Brain microvascular endothelial cell (primary cell): Measurements from ENCODE around the gene HCFC1R1.
A peak's percentile ranks its signal among the peaks of the same experiment; 100 is the strongest.

Source experiments
- DNase-seq: peaks from one replicate; pipeline ENCODE4 v3.0.0-alpha.2; 2020
- H3K27ac ChIP-seq: fragments of 250-450 bp; sonication (Bioruptor Pico); 2 replicates; pipeline ENCODE4 v1.5.1; 2020; ENCODE audit warnings: mild to moderate bottlenecking, moderate library complexity
- H3K27me3 ChIP-seq: fragments of 250-450 bp; sonication (Bioruptor Pico); replicated peaks from 2 replicates; pipeline ENCODE4 v1.5.1; 2020; ENCODE audit warnings: mild to moderate bottlenecking
- H3K36me3 ChIP-seq: fragments of 250-450 bp; sonication (Bioruptor Pico); replicated peaks from 2 replicates; pipeline ENCODE4 v1.5.1; 2020; ENCODE audit warnings: mild to moderate bottlenecking
- H3K4me3 ChIP-seq: 2 replicates; pipeline ENCODE4 v1.5.1; 2011; ENCODE audit warnings: low read depth, mild to moderate bottlenecking, control low read depth, low read length, moderate library complexity
- in situ Hi-C: cut with HindIII; loops from 2 replicates; pipeline ENCODE4 v1.10.0; 2017; ENCODE audit warnings: low sequenced_read_pairs, low pct_ligation_motif_present
- TF ChIP-seq, protein P1 (sequence below): IDR thresholded peaks from 2 replicates; pipeline ENCODE4 v1.5.1; 2011; ENCODE audit warnings: low read depth, mild to moderate bottlenecking, moderate library complexity, low read length, control low read depth, inconsistent platforms; ENCODE audit errors: missing control alignments

Gene HCFC1R1

DNA sequence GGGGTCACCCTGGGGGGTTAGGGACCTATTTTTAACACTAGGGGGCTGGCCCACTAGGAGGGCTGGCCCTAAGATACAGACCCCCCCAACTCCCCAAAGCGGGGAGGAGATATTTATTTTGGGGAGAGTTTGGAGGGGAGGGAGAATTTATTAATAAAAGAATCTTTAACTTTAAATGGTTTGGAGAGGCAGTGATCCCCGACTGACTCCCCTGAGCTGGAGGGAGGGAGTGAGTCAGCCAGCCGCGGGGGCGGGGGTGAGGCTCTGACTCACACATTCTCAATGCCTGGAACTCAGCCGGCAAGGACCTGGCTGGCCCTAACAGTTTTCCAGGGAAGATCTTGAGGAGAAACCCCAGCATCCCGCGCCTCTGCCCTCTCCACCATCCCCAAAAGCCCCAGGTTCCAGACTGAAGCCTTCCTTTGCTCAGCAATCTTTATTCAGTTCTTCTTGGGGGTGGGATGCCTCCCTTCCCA lies 1.5 kb downstream of the HCFC1R1 start:
- DNase-seq, result peak; percentile 93
- Histone ChIP-seq H3K4me3 (peak overlapping the region; percentile 95), H3K27me3 (no peaks in the 10 kb centered on the region), H3K36me3 (peaks cover 15% of the 10 kb centered on the region), H3K27ac (peak overlapping the region; percentile 97)
- in situ Hi-C loops, result no loop called here
- TF ChIP-seq, protein P1, sequence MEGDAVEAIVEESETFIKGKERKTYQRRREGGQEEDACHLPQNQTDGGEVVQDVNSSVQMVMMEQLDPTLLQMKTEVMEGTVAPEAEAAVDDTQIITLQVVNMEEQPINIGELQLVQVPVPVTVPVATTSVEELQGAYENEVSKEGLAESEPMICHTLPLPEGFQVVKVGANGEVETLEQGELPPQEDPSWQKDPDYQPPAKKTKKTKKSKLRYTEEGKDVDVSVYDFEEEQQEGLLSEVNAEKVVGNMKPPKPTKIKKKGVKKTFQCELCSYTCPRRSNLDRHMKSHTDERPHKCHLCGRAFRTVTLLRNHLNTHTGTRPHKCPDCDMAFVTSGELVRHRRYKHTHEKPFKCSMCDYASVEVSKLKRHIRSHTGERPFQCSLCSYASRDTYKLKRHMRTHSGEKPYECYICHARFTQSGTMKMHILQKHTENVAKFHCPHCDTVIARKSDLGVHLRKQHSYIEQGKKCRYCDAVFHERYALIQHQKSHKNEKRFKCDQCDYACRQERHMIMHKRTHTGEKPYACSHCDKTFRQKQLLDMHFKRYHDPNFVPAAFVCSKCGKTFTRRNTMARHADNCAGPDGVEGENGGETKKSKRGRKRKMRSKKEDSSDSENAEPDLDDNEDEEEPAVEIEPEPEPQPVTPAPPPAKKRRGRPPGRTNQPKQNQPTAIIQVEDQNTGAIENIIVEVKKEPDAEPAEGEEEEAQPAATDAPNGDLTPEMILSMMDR, result no peak

DNA sequence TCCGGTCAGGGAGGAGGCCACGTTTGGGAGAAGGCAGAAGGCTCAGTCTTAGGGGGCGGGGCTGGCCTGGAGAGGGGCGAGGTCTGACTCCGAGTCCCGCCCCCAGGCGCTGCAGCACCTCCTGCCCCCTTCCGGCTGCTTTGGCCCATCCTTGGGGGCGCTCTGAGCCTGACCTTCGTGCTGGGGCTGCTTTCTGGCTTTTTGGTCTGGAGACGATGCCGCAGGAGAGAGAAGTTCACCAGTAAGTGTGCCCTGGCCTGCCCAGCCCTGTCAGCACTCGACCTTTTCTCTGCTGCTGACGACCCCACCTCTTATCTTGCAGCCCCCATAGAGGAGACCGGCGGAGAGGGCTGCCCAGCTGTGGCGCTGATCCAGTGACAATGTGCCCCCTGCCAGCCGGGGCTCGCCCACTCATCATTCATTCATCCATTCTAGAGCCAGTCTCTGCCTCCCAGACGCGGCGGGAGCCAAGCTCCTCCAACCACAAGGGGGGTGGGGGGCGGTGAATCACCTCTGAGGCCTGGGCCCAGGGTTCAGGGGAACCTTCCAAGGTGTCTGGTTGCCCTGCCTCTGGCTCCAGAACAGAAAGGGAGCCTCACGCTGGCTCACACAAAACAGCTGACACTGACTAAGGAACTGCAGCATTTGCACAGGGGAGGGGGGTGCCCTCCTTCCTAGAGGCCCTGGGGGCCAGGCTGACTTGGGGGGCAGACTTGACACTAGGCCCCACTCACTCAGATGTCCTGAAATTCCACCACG lies 2.1 kb downstream of the HCFC1R1 start:
- in situ Hi-C loops, result no loop called here
- Histone ChIP-seq H3K4me3 (peak overlapping the region; percentile 95), H3K27ac (peak overlapping the region; percentile 97), H3K27me3 (no peaks in the 10 kb centered on the region), H3K36me3 (peaks cover 10% of the 10 kb centered on the region)
- TF ChIP-seq, protein P1, result peak; percentile 49
- peak; percentile 91 for DNase-seq

DNA sequence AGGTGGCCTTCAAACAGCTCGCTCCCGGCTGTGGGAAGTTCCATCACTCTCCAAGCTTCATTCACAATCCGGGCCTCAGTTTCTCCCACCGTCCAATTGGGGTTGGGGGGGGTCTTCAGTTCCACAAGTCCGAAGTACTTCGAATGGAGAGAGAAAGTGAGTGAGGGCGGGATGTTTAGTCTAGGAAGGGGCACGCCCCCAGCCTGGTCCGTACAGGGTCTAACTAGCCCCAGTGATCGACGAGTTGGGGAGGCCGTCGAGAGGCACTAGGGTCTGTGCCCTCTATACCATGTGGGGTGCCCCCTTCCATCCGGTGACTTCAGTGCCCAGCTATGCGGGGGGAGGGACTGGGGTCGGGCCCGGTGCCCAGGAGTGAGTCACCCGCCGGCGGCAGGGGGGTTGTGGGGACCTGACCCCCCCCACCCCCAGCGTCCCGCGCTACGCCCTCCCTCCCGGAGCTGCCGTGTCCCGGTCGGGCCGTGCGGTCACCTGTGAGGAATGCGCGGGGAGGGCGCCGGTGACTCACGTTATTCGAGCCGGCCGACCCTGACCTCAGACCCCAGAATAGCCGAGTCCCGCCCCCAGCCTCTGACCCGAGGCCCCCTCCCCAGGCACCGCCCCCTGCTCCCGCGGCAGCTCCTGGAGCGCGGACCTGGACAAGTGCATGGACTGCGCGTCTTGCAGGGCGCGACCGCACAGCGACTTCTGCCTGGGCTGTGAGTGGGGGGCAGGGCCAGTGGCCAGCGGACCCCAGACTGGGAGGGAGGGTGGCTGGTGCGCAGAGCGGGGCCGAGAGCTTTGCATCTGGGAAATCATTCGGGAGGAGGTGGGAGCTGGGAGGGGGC lies 2.9 kb downstream of the HCFC1R1 start:
- peak; percentile 78 for DNase-seq
- Histone ChIP-seq H3K36me3 (peaks cover 10% of the 10 kb centered on the region), H3K27ac (peak overlapping the region; percentile 97), H3K4me3 (peak overlapping the region; percentile 95), H3K27me3 (no peaks in the 10 kb centered on the region)
- in situ Hi-C loops, result no loop called here
- TF ChIP-seq, protein P1, result no peak

DNA sequence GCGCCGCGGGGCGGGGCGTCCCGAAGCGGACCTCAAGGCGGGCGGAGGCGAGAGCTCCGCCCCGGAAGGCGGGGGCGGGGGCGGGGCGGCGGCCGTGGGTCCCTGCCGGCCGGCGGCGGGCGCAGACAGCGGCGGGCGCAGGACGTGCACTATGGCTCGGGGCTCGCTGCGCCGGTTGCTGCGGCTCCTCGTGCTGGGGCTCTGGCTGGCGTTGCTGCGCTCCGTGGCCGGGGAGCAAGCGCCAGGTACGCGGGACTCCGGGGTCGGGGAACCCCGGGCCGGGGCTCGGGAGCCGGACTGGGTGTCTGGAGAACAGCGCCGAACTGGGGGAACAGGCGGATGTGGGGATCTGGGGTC lies 3.5 kb downstream of the HCFC1R1 start, which contains the start of gene TNFRSF12A:
Gene TNFRSF12A, plus strand, starts transcription at position 122 of the 357 bp plus-strand sequence. Its CDS starts 30 bp downstream, at position 152.
- in situ Hi-C loops, result no loop called here
- Histone ChIP-seq H3K4me3 (peak within 1 kb of the TSS; percentile 95), H3K36me3 (peaks cover 10% of the 10 kb centered on the region), H3K27me3 (no peaks in the 10 kb centered on the region), H3K27ac (peak within 1 kb of the TSS; percentile 97)
- TF ChIP-seq, protein P1, result no peak
- DNase-seq, result peak; percentile 59

DNA sequence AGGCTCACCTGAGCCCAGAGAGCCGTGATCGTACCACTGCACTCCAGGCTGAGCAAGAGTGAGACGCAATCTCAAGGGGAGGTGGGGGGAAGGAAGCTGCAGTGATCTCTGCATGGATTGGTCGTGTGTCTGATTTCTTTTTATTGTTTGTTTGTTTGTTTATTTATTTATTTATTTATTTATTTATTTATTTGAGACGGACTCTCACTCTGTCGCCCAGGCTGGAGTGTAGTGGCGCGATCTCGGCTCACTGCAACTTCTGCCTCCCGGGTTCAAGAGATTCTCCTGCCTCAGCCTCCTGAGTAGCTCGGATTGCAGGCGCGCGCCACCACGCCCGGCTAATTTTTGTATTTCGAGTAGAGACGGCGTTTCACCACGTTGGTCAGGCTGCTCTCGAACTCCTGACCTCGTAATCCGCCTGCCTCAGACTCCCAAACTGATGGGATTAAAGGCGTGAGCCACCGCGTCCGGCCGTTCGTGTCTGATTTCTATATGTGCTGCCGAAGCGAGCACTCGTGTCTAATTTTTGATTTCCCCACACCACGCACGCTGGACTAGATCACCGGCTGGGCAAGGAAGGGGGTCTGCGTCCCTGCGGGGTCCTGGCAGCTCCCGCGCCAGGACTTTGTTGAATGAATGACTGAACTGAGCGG lies 4.0 kb downstream of the HCFC1R1 start:
- TF ChIP-seq, protein P1, result no peak
- Histone ChIP-seq H3K27ac (no peak overlapping the region), H3K36me3 (peaks cover 10% of the 10 kb centered on the region), H3K27me3 (no peaks in the 10 kb centered on the region), H3K4me3 (peak overlapping the region; percentile 95)
- in situ Hi-C loops, result no loop called here
- no peak for DNase-seq
